ENCODE measurements around the gene LMNB1. TPM values are rescaled to one million over a fixed set of nuclear protein-coding genes. Genes with fewer than 3 reads are reported as not detected.

The LMNB1 gene
- total RNA-seq, 1 experiment from 2014 or later = 211 TPM

GRCh38 chr5:126837242-126837641 is 60.3 kb downstream of the LMNB1 start:
- no peak overlapping the region for H4K8ac ChIP-seq (replicated peaks; ENCODE audit: insufficient read length, low read depth, low read length)
- no peak overlapping the region for H3K14ac ChIP-seq (ENCODE audit: insufficient read depth, low read length)
- no peaks in the 10 kb centered on the region for H3K4me1 ChIP-seq (ENCODE audit: insufficient read depth, low read length)
- H4K20me1 ChIP-seq (ENCODE audit: control insufficient read depth, insufficient read depth, insufficient read length) = no peaks in the 10 kb centered on the region
- H2AFZ ChIP-seq (ENCODE audit: low read length) = no peak overlapping the region
- no peak overlapping the region for H2BK15ac ChIP-seq (ENCODE audit: low read depth, low read length)
- TF ChIP-seq CTCF (conservative IDR thresholded peaks at IDR 0.05) = no peak
- Mint-ChIP-seq H3K27me3 (ENCODE audit: low read depth) (no peaks in the 10 kb centered on the region), H3K27ac (peak overlapping the region in 2 of 3 experiments; percentile 12 to 99; a peak in 5 of 7 replicates), H3K9me3 (peaks cover 0 to 2% of the 10 kb centered on the region in 2 experiments; a peak in 1 of 5 replicates), H3K36me3 (ENCODE audit: insufficient read depth in 1 of 3, low read depth in 3 of 3) (peaks cover 37 to 78% (median 41%) of the 10 kb centered on the region in 3 experiments), H3K4me3 (no peak overlapping the region), H3K4me1 (peaks cover 50 to 53% of the 10 kb centered on the region in 2 experiments)
- H3K9ac ChIP-seq (ENCODE audit: extremely low read depth, insufficient read length, low read length) = no peak overlapping the region
- no peak overlapping the region for H4K5ac ChIP-seq (ENCODE audit: insufficient read length, low read depth, low read length)
- DNase-seq = no peak
- H2AK5ac ChIP-seq (ENCODE audit: insufficient read length, low read length) = no peak overlapping the region
- no peak overlapping the region for H3K4me2 ChIP-seq (ENCODE audit: insufficient read depth, insufficient read length, low read length)
- H2BK12ac ChIP-seq (ENCODE audit: insufficient read length, low read depth, low read length) = no peak overlapping the region
- no peak overlapping the region for H3K4ac ChIP-seq (ENCODE audit: low read depth, low read length)
- H2BK20ac ChIP-seq (ENCODE audit: low read depth, low read length, poor library complexity, severe bottlenecking) = no peak overlapping the region
- no peak overlapping the region for H3K23ac ChIP-seq (ENCODE audit: insufficient read length, low read depth, low read length)
- no peaks in the 10 kb centered on the region for H3K79me1 ChIP-seq (ENCODE audit: insufficient read depth, low read depth, low read length, poor library complexity, severe bottlenecking)
- H3K27ac ChIP-seq (ENCODE audit: insufficient read length, low read depth, low read length) = no peak overlapping the region
- no CpG with 5 or more reads among the region's 4 CpGs for WGBS (ENCODE audit: extremely low coverage, insufficient read length, low lambda C conversion rate)
- no peaks in the 10 kb centered on the region for H3K9me3 ChIP-seq (ENCODE audit: control insufficient read depth, low read depth, low read length)
- no peaks in the 10 kb centered on the region for H3K27me3 ChIP-seq (ENCODE audit: insufficient read depth, low read length)
- H3K23me2 ChIP-seq (ENCODE audit: insufficient read length, low read depth, low read length, poor library complexity, severe bottlenecking) = no peaks in the 10 kb centered on the region
- H2BK120ac ChIP-seq (ENCODE audit: low read depth, low read length, poor library complexity, severe bottlenecking) = no peak overlapping the region
- no peak overlapping the region for H3K18ac ChIP-seq (ENCODE audit: insufficient read length, low read depth, low read length)
- no peaks in the 10 kb centered on the region for H3K79me2 ChIP-seq (ENCODE audit: insufficient read depth, low read length)
- H3K56ac ChIP-seq (ENCODE audit: insufficient read length, low read depth, low read length) = no peak overlapping the region
- no peak overlapping the region for H3T11ph ChIP-seq (ENCODE audit: low read length)
- H4K91ac ChIP-seq (ENCODE audit: insufficient read length, low read depth, low read length) = no peak overlapping the region
- no peak overlapping the region for H2BK5ac ChIP-seq (ENCODE audit: insufficient read length, low read length)

Measured in H9 (cell line).